K562 (cell line): ENCODE results near the gene EDARADD. TPM values are rescaled to one million over a fixed set of nuclear protein-coding genes. Genes with fewer than 3 reads are reported as not detected.

Source experiments
- BCLAF1 ChIP-seq, 2 experiments: fragments of 450-650 bp in 1 of 2; IDR thresholded peaks; 2 replicates each; pipeline ENCODE4 v1.6.1; 2011 to 2017; ENCODE audit warnings: low read depth in 2 of 2, antibody characterized with exemption in 1 of 2, borderline replicate concordance in 1 of 2, low read length in 1 of 2, mild to moderate bottlenecking in 1 of 2, mixed read lengths in 1 of 2; ENCODE audit not compliant: control insufficient read depth in 1 of 2
- C11orf30 ChIP-seq: fragments of 450-650 bp; IDR thresholded peaks from 2 replicates; pipeline ENCODE4 v1.6.1; 2016; ENCODE audit warnings: low read depth, mild to moderate bottlenecking
- ELK3 ChIP-seq: fragments of 450-650 bp; formaldehyde crosslinking; IDR thresholded peaks from 2 replicates; pipeline ENCODE4 v1.4.0; 2020; ENCODE audit warnings: mild to moderate bottlenecking
- FOXK2 ChIP-seq, 2 experiments: fragments of 450-650 bp; IDR thresholded peaks in 1 of 2; conservative IDR thresholded peaks in 1 of 2; 2 replicates each; pipeline ENCODE4 v1.6.1; 2016; ENCODE audit warnings: low read depth in 2 of 2, mild to moderate bottlenecking in 1 of 2
- GTF2B ChIP-seq: IDR thresholded peaks from 2 replicates; pipeline ENCODE4 v1.6.1; 2011; ENCODE audit not compliant: insufficient read length; ENCODE audit errors: extremely low read depth
- POLR2G ChIP-seq: fragments of 200-400 bp; formaldehyde crosslinking; IDR thresholded peaks from 2 replicates; pipeline ENCODE4 v1.6.1; 2017; ENCODE audit warnings: low read depth, mild to moderate bottlenecking, antibody characterized with exemption, low read length, moderate library complexity
- RBM22 ChIP-seq: fragments of 200-400 bp; formaldehyde crosslinking; IDR thresholded peaks from 2 replicates; pipeline ENCODE4 v1.6.1; 2018; ENCODE audit warnings: low read length, low read depth; ENCODE audit not compliant: poor library complexity, severe bottlenecking
- RBM39 ChIP-seq: fragments of 200-400 bp; formaldehyde crosslinking; optimal IDR thresholded peaks from 2 replicates; pipeline ENCODE3; 2018; ENCODE audit warnings: low read depth, low read length
- SREBF1 ChIP-seq: fragments of 150-350 bp; IDR thresholded peaks from 2 replicates; pipeline ENCODE4 v1.6.1; 2014; ENCODE audit warnings: antibody characterized with exemption, low read depth, low read length, borderline replicate concordance
- ZBTB34 ChIP-seq: fragments of 250-450 bp; sonication (Bioruptor Pico); IDR thresholded peaks from 2 replicates; pipeline ENCODE4 v1.8.0; 2021; ENCODE audit warnings: mild to moderate bottlenecking, moderate library complexity
- ZNF316 ChIP-seq: fragments of 450-650 bp; IDR thresholded peaks from 2 replicates; pipeline ENCODE4 v1.6.1; 2016
- ZNF324 ChIP-seq: fragments of 250-450 bp; sonication (Bioruptor Pico); IDR thresholded peaks from 2 replicates; pipeline ENCODE4 v1.4.0; 2020; ENCODE audit warnings: mild to moderate bottlenecking
- ZNF444 ChIP-seq: fragments of 250-450 bp; sonication (Bioruptor Pico); IDR thresholded peaks from 2 replicates; pipeline ENCODE4 v1.4.0; 2020; ENCODE audit warnings: mild to moderate bottlenecking, moderate library complexity
- polyA plus RNA-seq, 8 experiments: library from polyadenylated mRNA; depleted of rRNA in 4 of 8; stranded (reverse) in 5 of 8; unstranded in 3 of 8; fragments of >200 nt; fragmentation: Nextera tagmentation in 2 of 8; fragmentation: Illumina TruSeq in 1 of 8; extraction: Ambion mirVana in 2 of 8; extraction: Trizol in 1 of 8; gene quantifications; 2 replicates each; pipeline versions ENCODE4 v1.2.1 to v1.2.3, GENCODE V29; 2011 to 2014; ENCODE audit warnings: inconsistent platforms in 1 of 8, missing spikeins in 1 of 8
- total RNA-seq, 7 experiments: library from RNA; depleted of rRNA in 6 of 7; stranded (reverse); fragments of >200 nt in 6 of 7; fragmentation: Illumina TruSeq in 2 of 7; extraction: Trizol in 2 of 7; gene quantifications; 2 replicates each; pipeline versions ENCODE4 v1.2.1 to v1.2.3, GENCODE V29; 2011 to 2021; ENCODE audit warnings: low replicate concordance in 1 of 7
- TF ChIP-seq, protein P1 (sequence below): fragments of 450-650 bp; IDR thresholded peaks from 2 replicates; pipeline ENCODE4 v1.6.1; 2017; ENCODE audit warnings: antibody characterized with exemption, mild to moderate bottlenecking
- TF ChIP-seq, protein P2 (sequence below): sonication (generic); formaldehyde crosslinking; IDR thresholded peaks from 2 replicates; pipeline ENCODE4 v1.8.0; 2022; ENCODE audit warnings: missing genetic modification reagents, mild to moderate bottlenecking, borderline replicate concordance

Gene EDARADD
- total and polyA plus RNA-seq, 9 of the 15 experiments (the other 6 are each of a cell fraction or from before 2014, with no cell fraction given): 0.46 to 32.4 (median 20.6) TPM

GRCh38 chr1:236361909-236362590 lies 32.0 kb upstream of the EDARADD start (continued):
- TF ChIP-seq GTF2B: no peak
- peak; percentile 77 for TF ChIP-seq C11orf30
- no peak for TF ChIP-seq RBM39
- TF ChIP-seq ZNF444 (CRISPR knock-in tag): no peak
- TF ChIP-seq ZBTB34 (CRISPR knock-in tag): no peak
- TF ChIP-seq RBM22: no peak
- no peak for TF ChIP-seq ZNF324 (CRISPR knock-in tag)
- TF ChIP-seq ZNF316: peak; percentile 78
- TF ChIP-seq POLR2G: no peak
- no peak for TF ChIP-seq ELK3 (CRISPR knock-in tag)
- TF ChIP-seq, protein P1, sequence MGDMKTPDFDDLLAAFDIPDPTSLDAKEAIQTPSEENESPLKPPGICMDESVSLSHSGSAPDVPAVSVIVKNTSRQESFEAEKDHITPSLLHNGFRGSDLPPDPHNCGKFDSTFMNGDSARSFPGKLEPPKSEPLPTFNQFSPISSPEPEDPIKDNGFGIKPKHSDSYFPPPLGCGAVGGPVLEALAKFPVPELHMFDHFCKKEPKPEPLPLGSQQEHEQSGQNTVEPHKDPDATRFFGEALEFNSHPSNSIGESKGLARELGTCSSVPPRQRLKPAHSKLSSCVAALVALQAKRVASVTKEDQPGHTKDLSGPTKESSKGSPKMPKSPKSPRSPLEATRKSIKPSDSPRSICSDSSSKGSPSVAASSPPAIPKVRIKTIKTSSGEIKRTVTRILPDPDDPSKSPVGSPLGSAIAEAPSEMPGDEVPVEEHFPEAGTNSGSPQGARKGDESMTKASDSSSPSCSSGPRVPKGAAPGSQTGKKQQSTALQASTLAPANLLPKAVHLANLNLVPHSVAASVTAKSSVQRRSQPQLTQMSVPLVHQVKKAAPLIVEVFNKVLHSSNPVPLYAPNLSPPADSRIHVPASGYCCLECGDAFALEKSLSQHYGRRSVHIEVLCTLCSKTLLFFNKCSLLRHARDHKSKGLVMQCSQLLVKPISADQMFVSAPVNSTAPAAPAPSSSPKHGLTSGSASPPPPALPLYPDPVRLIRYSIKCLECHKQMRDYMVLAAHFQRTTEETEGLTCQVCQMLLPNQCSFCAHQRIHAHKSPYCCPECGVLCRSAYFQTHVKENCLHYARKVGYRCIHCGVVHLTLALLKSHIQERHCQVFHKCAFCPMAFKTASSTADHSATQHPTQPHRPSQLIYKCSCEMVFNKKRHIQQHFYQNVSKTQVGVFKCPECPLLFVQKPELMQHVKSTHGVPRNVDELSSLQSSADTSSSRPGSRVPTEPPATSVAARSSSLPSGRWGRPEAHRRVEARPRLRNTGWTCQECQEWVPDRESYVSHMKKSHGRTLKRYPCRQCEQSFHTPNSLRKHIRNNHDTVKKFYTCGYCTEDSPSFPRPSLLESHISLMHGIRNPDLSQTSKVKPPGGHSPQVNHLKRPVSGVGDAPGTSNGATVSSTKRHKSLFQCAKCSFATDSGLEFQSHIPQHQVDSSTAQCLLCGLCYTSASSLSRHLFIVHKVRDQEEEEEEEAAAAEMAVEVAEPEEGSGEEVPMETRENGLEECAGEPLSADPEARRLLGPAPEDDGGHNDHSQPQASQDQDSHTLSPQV: no peak
- no peak for TF ChIP-seq SREBF1
- TF ChIP-seq, protein P2, sequence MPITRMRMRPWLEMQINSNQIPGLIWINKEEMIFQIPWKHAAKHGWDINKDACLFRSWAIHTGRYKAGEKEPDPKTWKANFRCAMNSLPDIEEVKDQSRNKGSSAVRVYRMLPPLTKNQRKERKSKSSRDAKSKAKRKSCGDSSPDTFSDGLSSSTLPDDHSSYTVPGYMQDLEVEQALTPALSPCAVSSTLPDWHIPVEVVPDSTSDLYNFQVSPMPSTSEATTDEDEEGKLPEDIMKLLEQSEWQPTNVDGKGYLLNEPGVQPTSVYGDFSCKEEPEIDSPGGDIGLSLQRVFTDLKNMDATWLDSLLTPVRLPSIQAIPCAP (CRISPR knock-in tag): no peak
- TF ChIP-seq BCLAF1 (IDR thresholded peaks at IDR 0.05; ENCODE audit: borderline replicate concordance in 1 of 2, control insufficient read depth in 1 of 2, low read depth in 2 of 2, low read length in 1 of 2): no peak
- TF ChIP-seq FOXK2 (conservative IDR thresholded peaks at IDR 0.05 in 1 of 2, IDR thresholded peaks at IDR 0.05 in 1 of 2; ENCODE audit: low read depth in 2 of 2): no peak
